Stimulated activated CD4-positive, alpha-beta T cell treated with anti-CD3 and anti-CD28 coated beads, Interleukin-1b, Interleukin-23, amount 100 ng/mL, for 24 hours (primary cell): ENCODE data around the gene SMC4.
"Not testable (repeated sequence)": the region's sequence is repeated elsewhere in the genome, so short reads cannot be mapped to it uniquely, and the experiment has no call there.

Source experiments
- DNase-seq, 4 experiments: peaks; one replicate each; pipeline ENCODE4 v3.0.0-alpha.2; 2020; ENCODE audit warnings: low read depth in 4 of 4, low spot score in 1 of 4

Gene SMC4

DNA sequence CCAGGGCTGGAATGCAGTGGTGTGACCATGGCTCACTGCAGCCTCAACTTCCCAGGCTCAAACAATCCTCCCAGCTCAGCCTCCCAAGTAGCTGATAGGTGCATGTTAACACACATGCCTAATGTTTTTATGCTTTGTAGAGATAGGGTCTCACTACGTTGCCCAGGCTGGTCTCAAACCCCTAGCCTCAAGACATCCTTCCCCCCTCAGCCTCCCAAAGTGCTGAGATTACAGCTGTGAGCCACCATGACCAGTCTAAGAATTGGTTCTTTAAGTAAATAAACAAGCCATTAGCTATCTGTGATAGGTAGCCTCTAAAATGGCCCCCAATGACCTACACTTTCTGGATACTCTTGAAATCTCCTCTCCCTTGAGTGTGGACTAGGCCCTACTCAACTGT lies 46.4 kb downstream of the SMC4 start:
- DNase-seq: no peak

DNA sequence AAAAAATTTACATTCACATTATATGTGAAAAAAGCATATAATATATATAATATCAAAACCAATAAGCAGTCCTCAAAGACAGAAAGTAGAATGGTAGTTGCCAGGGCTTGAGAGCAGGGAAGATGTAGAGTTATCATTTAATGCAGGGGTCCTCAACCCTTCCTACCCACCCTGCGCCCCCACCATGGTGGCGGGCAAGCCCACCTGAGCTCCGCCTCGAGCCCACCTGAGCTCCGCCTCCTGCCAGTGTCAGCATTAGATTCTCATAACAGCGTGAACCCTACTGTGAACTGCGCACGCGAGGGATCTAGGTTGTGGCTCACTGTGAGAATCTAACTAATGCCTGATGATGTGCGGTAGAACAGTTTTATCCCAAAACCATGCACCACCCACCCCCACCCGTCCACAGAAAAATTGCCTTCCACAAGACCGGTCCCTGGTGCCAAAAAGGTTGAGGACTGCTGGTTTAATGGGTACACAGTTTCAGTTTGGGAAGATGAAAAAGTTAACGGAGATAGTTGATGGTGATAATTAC lies 47.1 kb downstream of the SMC4 start:
- no peak for DNase-seq

DNA sequence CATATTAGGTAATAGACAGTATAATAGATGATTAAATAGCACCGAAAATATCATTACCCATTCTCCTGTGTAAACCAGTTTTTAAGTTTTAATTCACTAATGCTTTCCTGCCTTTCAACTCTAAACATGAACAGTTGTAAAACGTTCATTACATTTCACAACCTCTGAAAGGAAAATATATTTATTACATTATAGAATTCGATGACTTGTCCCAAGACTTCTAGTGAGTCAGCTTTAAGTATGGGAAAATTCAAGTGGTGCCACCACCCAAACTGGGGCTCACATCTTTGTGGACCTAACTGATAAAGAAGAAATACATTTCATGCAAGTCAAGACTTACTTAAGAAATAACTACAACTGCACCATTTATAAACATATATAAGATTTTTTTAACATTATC lies 48.1 kb downstream of the SMC4 start:
- no peak for DNase-seq

DNA sequence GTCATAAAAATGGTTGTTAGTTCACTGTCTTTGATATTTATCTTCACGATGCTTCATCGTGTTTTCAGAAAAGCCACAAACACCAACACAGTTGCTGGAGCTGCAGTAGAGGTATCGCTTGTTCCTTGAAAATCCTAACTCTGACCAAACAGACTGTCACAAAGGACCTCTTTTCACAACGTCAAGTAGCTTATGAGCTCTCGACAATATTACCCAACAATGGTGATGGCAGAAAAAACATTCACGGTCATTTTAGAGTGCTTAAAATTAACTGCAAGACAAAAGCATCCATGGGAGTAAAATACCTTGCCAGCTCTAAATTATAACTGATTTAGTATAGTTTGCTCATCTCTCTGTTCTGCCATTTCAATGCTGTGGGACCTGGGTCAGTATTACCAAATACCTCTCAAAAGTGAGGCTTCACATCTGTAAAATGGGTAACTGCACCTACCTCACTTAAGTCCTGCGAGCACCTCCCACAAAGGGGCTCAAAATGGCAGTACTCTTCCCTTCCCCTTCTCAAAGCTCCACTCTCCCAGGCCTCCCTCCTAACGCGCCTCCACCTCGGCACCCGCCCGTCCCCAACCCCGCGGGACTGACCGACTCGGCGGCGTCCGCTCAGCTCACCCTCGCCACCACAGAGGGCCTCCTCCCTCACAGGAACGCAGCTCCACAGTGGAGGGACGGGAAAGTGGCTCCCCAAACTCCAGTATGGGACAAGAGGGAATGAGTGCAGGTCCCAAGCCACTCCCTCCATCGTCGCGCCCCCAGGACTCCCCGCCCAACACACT lies 49.6 kb downstream of the SMC4 start:
- no peak for DNase-seq

DNA sequence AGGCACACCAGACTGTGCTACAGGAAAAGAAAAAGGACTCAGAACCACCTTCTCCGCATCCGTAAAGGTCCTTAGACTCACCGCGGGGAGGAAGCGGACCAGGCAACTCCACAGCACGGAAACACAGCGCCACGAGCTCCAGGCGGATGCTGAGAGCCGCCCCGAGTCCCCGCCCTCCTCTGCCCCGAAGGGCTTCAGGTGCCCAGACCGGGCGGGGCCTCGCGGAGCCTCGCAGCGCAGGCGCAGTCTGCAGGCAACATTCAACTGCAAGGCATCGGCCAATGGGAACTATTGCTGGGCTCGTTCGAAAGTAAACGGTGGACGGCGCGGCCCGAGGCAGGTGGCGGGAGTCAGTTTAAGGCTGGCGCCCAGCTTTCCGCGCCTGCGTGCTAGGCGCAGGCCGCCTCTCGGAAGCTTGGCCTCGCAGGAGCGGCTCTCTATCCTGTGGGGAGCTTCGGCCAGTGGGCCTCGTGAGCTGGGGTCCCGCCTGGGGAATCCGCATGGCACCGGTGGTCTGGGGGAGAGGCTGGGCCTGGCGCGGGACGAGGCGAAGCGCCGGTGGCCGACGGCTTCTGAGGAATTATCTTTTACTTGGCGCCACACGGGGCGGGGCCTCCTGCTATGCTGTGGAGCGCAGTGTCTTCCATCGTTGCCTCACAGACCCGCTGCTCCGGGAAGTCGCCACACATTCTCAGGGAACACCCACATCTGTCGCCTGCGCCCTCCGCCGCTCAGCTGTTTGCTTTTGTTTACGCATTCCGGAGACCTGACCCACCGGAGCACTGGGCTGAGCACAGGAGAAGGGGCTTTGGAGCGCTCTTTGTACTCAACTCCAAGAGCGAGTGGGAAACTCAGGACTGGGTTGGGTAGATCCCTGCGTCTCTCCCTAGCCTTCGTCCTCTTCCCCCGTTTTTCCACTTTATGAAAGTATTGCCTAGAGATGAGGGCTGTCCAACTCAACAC lies 50.5 kb downstream of the SMC4 start, which contains the start of gene TRIM59:
TSS of gene TRIM59 (minus strand) at position 151 of the 963 bp plus-strand sequence. CDS start 10,603 bp downstream, outside the sequence.
- peak; percentile 83 to 96 (median 88) for DNase-seq

DNA sequence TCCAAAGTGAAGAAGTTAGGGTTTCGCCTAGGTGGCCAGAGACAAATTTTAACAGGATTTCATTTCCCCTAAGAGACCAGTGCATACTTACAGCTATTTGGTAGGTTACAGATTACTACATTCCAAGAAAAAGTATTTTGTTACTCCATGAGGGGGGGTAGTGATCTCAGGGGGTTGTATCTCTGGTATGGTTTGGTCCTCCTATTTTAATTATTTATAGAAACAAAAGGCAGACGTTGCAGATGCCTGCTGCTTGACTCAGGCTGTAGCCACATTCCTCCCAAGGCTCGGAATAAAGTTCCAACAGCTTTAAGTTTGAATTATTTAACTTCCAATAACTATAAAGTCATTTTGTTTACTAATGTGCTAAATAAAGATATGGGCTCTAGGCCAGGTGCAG lies 51.4 kb downstream of the SMC4 start:
- no peak for DNase-seq

DNA sequence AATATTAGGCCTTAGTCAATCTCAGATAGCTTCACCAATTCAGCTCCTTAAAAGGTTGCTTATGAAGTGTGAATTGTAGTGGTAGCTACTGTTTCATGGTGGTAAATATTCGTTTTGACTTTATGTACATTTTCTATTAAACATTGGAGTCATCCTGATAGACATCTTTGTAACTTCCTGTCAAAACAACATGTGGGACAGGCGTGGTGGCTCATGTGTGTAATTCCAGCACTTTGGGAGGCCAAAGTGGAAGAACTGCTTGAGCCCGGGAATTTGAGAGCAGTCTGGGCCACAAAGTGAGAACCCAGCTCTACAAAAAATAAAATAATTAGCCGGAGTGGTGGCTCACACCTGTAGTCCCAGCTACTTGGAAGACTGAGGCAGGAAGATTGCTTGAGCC lies 52.2 kb downstream of the SMC4 start:
- no peak for DNase-seq

DNA sequence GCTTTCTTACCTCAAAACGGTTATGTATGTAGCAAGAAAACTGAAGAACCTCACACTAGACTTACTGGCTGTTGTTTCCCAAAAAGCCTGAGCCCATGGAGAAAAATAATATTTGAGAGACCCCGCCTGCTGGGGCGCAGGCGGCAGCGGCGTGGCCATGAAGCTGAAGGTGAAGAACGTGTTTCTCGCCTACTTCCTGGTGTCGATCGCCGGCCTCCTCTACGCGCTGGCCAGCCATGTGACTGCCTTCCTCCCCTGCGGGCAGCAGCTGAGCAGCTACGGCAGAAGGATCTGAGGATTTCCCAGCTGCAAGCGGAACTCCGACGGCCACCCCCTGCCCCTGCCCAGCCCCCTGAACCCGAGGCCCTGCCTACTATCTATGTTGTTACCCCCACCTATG lies 52.8 kb downstream of the SMC4 start:
- not testable (repeated sequence) for DNase-seq

DNA sequence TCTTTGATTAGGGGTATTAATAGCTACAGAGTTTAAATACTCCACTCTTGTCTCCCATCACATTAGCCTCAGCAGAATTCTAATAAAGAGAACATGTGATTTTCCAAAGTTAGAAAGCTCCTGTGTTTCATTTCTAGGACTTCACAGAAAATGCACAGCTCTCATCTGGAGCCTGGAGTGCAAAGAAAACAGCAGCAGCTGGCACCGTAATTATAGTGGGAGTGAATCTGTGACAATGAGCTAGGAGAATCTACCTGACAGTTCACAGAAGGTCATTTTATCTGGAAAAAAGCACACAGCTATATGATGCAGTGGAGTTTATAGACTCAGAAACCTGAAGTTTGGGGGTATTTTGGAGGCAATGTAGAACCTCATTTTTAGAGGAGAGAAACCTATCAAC lies 55.5 kb downstream of the SMC4 start:
- no peak for DNase-seq

DNA sequence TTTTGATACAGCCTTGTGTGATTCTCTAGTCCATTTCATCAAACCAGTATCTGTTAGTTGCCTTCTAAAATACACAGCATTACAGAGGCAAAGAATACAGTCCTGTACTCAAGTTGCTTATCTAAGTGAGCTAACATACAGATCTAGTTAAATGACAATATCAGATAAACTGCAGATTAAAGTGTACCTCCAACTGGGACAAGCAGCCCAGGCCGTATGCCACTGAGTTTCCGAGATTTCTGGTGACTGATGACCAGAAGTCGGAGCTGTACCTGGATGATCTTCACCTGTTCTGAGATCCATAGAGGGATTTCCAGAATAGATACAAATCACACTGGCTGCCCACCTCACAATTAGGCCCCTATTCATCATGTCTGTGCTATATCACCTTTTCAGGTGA lies 56.4 kb downstream of the SMC4 start:
- DNase-seq: no peak

DNA sequence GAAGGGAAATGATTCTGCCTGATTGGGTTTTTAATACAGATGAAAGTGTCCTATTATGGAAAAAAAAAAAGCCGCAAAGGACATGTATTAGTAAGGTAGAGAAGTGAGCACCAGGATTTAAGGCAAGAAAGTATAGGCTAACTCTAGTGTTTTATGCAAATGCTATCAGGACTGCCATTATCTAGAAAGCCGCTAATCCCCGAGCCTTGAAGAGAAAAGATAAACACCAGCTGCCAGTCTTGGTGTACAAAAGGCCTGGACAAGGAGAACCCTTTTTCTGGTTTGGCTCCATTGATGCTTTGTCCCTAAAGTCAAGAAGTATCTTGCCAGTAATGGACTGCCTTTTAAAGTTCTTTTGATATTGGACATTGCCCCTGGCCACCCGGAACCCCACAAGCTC lies 58.7 kb downstream of the SMC4 start:
- DNase-seq: no peak

DNA sequence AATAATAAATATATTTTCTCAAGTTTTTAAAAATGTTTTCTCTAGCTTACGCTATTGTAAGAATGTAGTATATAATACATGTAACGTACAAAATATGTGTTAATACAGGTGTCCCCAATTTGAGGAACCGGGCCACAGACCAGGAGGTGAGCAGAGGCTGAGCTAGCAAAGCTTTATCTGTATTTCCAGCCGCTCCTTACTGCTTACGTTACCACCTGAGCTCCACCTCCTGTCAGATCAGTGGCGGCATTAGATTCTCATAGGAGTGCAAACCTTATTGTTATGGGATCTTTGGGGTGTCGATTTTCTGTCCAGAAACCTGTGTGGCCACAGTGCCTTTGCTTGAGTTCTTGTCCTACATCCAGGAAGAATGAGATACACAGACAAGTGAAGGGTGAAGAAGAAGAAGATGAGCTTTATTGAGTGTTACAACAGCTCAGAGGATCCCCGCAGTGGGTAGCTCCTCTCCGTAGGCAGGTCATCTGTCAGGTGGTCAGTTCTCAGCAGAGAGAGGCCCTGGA lies 60.1 kb downstream of the SMC4 start:
- no peak for DNase-seq

DNA sequence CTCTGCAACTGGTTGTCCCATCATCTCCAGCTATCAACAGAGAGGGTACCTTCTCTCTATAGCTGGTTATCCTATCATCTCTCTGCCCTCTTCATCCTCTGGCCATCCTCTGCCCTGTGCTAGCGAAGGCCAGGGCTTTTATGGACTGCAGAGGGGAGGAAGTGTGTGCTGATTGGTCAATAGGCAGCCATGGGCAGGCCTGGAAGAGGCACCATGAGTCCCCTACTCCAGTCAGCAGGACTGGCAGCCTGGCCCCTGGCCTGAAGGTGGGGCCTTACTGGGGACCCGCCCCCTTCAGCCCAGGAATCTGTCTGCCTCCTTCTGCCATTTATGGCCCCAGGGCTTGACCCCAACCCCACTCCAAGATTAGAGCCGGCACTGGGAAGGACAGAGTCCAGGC lies 60.6 kb downstream of the SMC4 start:
- DNase-seq: no peak

DNA sequence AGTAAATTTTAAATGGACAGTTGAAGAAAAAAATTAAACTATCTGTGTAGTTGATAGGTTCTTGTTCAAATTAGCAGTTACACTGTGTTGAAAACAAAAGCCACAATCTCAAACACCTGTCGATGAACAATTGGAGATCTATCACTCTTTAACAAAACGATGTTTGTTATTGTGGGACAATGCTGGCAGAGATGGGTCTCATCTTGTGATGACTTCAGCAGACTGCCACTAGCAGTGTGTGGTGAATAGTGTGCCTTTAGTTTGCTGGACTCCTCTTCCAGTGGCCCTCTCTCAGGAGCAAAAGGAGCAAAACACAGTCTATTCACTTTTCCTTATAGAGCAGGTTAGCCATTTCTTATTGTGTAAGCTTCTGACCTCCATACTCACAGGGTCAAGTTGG lies 64.9 kb downstream of the SMC4 start:
- no peak for DNase-seq

DNA sequence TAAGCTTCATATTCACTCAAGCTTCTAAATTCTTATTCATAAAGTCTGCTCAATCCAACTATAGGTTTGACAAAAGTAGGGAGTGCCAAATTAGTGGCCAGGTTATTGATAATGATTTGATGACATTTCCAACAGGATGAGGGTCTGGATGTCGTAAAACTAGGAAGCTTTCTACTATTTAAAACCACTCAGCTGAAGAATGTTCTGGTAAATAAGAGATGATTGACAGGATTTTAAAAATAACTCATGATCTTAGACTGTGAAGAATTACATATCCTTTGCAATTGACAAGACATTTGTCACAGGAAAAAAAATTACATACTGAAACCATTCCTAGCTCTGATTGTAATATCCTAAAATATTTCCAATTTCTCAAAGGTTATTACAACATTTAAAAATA lies 65.5 kb downstream of the SMC4 start:
- no peak for DNase-seq

DNA sequence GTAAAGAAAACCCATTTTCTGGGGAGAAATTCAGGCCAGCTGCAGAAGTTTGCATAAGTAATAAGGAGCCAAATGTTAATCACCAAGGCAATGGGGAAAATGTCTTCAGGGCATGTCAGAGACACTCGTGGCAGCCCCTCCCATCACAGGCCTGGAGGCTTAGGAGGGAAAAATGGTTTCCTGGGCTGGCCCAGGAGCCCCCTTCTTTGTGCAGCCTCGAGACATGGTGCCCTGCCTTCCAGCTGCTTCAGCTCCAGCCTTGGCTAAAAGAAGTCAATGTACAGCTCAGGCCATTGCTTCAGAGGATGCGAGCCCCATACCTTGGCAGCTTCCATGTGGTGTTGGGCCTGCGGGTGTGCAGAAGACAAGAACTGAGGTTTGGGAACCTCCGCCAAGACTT lies 70.7 kb downstream of the SMC4 start:
- DNase-seq: no peak

DNA sequence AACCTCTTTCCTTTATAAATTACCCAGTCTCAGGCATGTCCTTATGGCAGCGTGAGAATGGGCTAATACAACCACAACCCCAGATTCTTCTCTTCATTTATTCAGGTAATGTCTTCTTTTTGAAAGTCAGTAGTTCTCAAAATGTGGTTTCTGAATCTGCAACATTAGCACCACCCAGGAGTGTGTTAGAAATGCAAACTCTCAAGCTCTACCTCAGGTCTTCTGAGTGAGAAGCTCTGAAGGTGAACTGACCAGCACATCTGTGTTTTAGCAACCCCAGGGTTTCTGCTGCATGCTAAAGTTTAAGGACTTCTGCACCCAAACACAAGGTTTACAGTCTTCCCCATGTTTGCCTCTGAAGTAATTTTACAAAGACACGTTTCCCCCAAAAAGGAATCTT lies 72.4 kb downstream of the SMC4 start:
- no peak for DNase-seq

DNA sequence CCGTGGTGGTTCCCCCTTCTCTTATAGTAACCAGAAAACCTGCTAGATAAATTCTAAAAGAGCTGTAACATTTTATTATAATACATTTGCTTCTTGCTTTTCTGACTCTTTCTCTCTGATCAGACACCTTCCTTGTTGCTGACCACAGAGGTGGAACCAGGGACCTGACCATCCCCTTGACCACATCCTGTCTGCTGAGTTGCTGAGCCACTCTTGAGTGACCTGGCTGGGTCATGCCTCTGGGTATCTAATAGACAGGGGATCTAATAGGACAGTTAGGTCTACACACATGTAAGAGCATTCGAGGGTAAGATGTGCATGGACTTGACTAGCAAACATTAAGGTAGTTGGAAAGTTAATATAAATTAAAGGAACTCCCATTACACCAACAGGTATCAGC lies 72.9 kb downstream of the SMC4 start:
- no peak for DNase-seq

DNA sequence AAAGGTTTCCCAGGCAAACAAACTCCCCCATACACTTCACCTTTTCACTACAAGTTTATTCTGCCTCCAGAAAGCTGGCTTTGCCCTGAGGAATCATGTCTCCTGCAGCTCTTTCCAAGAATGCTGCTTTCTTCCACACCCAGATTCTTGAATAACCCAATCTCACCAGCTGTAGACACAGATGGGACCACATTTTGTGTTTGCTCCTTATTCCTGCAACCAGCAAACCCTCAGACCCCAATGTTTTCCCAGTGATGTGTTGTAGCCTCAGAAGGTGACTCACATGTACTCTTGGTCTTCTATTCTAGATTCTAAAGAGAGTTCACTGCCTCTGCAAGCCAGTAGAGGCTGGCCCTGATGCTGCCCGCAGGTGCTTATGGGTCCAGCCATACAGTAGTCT lies 73.8 kb downstream of the SMC4 start:
- DNase-seq: no peak

DNA sequence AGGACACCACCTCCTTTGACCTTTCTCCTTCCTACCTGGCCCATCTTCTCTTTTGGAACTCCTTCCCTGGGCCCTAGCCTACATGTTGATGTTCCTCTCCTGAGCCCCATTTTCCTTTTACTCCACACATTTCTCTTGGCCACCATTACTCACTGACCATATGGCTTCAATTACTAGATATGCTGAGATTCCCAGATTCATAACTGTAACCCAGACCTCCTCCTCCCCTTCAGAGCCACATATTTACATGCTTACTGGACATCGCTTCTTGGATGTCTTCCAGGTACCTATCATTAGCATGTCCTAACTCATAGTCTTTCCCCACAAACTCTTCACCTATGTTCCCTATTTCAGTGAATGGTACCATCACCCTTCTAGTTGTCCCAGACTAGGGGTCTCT lies 74.5 kb downstream of the SMC4 start:
- no peak for DNase-seq

DNA sequence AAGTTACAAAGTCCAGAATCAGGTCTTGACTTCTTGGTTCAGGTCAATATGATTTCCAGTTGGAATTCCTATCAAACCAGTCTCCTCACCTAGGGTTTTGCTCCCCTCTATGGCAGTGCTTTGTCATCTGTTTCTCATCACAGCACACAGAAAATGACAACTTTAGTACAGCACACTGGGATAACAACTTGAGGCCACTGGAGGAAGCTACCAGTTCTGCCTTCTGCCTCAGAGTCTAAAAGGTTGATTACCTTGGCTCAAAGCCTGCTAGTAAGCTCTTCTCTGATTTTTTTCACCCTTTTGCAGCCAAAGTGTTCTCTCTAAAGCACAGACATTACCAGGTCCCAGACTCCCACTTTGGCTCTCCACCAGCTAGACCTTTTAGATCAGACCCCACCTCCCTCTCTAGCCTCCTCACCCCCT lies 75.0 kb downstream of the SMC4 start:
- DNase-seq: no peak

DNA sequence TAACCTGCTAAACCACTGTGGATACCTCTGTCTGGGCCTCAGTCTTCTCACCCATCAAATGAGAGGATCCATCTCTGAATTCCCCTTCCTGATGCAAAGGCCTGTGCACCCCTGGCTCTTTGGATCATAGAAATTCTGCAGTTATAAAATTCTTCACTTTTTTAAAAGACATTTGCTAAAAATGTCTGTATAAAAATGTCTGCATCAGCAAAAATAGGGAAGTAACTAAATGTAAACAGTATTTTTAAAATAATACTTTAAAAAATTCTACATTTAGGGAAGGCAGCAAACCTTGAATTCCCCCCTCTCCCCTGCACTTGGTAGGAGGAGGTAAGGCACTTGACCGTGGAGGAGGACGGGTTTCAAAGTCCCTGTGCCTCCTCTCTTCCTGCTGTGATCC lies 75.7 kb downstream of the SMC4 start:
- DNase-seq: no peak
